Measurements from ENCODE around the gene PLD6.

DNA sequence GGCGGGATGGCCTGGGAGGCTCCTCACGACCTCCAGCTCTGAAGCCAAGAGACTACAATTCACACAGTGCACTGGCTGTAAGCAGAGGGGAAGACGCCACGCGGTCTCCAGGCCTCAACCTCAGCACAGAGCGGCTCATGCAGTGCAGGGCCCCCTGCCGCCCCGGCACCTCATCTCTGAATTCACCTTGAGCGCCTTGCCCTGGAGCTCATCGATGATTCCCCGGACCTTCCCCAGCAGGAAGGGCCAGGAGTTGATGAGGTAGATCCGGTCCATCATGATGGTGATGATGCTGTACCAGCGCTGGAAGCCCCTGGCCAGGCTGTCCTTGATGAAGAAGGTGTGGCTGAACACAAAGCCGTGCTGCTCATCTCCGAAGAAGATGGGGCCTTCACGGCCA is 17.6 kb upstream of the PLD6 start:
- TF ChIP-seq, protein P1, sequence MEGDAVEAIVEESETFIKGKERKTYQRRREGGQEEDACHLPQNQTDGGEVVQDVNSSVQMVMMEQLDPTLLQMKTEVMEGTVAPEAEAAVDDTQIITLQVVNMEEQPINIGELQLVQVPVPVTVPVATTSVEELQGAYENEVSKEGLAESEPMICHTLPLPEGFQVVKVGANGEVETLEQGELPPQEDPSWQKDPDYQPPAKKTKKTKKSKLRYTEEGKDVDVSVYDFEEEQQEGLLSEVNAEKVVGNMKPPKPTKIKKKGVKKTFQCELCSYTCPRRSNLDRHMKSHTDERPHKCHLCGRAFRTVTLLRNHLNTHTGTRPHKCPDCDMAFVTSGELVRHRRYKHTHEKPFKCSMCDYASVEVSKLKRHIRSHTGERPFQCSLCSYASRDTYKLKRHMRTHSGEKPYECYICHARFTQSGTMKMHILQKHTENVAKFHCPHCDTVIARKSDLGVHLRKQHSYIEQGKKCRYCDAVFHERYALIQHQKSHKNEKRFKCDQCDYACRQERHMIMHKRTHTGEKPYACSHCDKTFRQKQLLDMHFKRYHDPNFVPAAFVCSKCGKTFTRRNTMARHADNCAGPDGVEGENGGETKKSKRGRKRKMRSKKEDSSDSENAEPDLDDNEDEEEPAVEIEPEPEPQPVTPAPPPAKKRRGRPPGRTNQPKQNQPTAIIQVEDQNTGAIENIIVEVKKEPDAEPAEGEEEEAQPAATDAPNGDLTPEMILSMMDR (IDR thresholded peaks at IDR 0.05) = no peak
- TF ChIP-seq POLR2A (IDR thresholded peaks at IDR 0.05) = no peak
